ENCODE data around the gene MFRP. TPM values are rescaled to one million over a fixed set of nuclear protein-coding genes. Genes with fewer than 3 reads are reported as not detected.

MFRP gene
- total RNA-seq, 1 donor from 2014 or later: not detected

GRCh38 chr11:119336744-119337469 lies 9.6 kb downstream of the MFRP start:
- no peak overlapping the region for H3K4me3 ChIP-seq (ENCODE audit: low read depth, low read length)

GRCh38 chr11:119335655-119336543 lies 10.6 kb downstream of the MFRP start:
- TF ChIP-seq CTCF (conservative IDR thresholded peaks at IDR 0.05; ENCODE audit: low read depth, low read length): no peak
- H3K4me3 ChIP-seq (ENCODE audit: low read depth, low read length): peak overlapping the region; percentile 91
- DNase-seq (ENCODE audit: low read depth): no peak

More at GRCh38 chr11:119336744-119337469, 9.6 kb downstream of the MFRP start:
- DNase-seq (ENCODE audit: low read depth): no peak
- no peak for TF ChIP-seq CTCF (conservative IDR thresholded peaks at IDR 0.05; ENCODE audit: low read depth, low read length)

GRCh38 chr11:119335091-119335654 lies 11.3 kb downstream of the MFRP start:
- no peak for TF ChIP-seq CTCF (conservative IDR thresholded peaks at IDR 0.05; ENCODE audit: low read depth, low read length)
- peak overlapping the region; percentile 91 for H3K4me3 ChIP-seq (ENCODE audit: low read depth, low read length)
- DNase-seq (ENCODE audit: low read depth): no peak

- peak within 1 kb of the TSS; percentile 91 for H3K4me3 ChIP-seq (ENCODE audit: low read depth, low read length)
- peak; percentile 81 for DNase-seq (ENCODE audit: low read depth)
- no peak for TF ChIP-seq CTCF (conservative IDR thresholded peaks at IDR 0.05; ENCODE audit: low read depth, low read length)
Observed at GRCh38 chr11:119334174-119334930, 12.2 kb downstream of the MFRP start, which contains the start of gene RNF26. Gene RNF26 (plus strand): TSS chr11:119334527. CDS start chr11:119335123, 596 bp downstream.

- no peak overlapping the region for H3K4me3 ChIP-seq (ENCODE audit: low read depth, low read length)
- no peak for DNase-seq (ENCODE audit: low read depth)
- no peak for TF ChIP-seq CTCF (conservative IDR thresholded peaks at IDR 0.05; ENCODE audit: low read depth, low read length)
Observed at GRCh38 chr11:119332111-119332765, 14.3 kb downstream of the MFRP start.

GRCh38 chr11:119330237-119330636 lies 16.3 kb downstream of the MFRP start:
- no peak for TF ChIP-seq CTCF (conservative IDR thresholded peaks at IDR 0.05; ENCODE audit: low read depth, low read length)
- no peak for DNase-seq (ENCODE audit: low read depth)
- H3K4me3 ChIP-seq (ENCODE audit: low read depth, low read length): no peak overlapping the region
